HG03280 (cell line): ENCODE measurements around the gene FKBP6.
"Not testable (repeated sequence)": the region's sequence is repeated elsewhere in the genome, so short reads cannot be mapped to it uniquely, and the experiment has no call there.

Source experiments
- ATAC-seq: cut with Tn5 transposase; IDR thresholded peaks from one replicate; pipeline ENCODE4 v1.9.1; 2021; ENCODE audit warnings: mild to moderate bottlenecking, moderate library complexity; ENCODE audit not compliant: unreplicated experiment

Gene FKBP6, protein sequence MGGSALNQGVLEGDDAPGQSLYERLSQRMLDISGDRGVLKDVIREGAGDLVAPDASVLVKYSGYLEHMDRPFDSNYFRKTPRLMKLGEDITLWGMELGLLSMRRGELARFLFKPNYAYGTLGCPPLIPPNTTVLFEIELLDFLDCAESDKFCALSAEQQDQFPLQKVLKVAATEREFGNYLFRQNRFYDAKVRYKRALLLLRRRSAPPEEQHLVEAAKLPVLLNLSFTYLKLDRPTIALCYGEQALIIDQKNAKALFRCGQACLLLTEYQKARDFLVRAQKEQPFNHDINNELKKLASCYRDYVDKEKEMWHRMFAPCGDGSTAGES

DNA sequence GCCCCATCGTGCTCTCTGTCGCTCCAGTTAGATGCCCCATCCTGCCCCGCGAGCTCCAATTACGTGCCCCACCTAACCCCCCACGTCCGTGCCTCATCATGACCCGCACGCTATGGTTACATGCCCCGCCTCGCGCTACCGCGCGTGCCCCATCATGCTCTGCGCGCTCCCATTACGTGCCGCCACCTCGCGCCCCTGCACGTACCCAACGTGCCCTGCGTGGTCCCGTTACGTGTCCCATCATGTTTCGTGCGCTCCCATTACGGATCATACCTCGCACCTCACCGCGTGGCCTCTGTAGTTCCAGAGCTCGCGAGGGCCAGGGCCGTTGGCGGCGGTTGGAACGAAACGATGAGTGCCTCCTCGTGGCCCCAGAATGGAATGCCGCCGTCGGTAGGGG, at the start of gene FKBP6, which contains the start of gene TRIM50:
Gene FKBP6, plus strand, starts transcription at position 240 of the 400 bp plus-strand sequence. CDS start 268 bp downstream, outside the sequence.
Gene TRIM50, minus strand, starts transcription at position 161 of the 400 bp plus-strand sequence. CDS start 3,295 bp downstream, outside the sequence.
- not testable (repeated sequence) for ATAC-seq

DNA sequence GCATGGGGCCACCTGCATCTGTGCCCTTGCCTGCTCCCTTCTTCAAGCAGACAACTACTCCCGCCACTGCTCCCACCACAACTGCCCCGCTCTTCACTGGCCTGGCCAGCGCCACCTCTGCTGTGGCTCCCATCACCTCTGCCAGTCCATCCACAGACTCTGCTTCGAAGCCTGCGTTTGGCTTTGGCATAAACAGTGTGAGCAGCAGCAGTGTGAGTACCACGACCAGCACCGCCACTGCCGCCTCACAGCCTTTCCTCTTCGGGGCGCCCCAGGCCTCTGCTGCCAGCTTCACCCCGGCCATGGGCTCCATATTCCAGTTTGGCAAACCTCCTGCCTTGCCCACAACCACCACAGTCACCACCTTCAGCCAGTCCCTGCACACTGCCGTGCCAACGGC, 30.7 kb upstream of the FKBP6 start:
- ATAC-seq, result not testable (repeated sequence)

DNA sequence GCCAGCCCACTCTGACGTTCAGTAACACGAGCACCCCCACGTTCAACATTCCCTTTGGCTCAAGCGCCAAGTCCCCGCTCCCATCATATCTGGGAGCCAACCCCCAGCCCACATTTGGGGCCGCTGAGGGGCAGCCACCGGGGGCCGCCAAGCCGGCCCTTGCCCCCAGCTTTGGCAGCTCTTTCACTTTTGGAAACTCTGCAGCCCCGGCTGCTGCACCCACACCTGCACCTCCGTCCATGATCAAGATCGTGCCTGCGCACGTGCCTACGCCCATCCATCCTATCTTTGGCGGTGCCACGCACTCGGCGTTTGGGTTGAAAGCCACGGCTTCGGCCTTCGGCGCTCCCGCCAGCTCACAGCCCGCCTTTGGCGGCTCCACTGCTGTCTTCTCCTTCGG, 30.3 kb upstream of the FKBP6 start:
- ATAC-seq, result not testable (repeated sequence)

DNA sequence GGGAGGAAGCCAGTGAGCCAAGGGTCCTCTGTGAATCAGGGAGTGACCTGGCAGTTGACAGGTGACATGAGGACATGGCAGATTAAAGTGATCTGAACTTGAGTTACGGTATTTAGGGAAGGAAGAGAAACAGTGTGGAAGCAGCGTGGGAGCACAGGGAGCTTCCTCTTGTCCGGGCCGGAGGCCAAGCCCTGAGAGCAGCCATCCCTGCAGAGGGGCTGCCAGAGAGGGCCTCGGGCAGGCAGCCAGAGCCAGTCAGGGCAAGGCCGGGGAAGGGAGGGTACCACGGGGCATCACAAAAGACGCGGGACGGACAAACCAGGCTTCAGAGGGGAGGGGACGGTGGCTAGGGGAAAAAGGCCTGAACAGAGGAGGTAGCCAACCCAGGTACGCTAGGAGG, 28.1 kb upstream of the FKBP6 start:
- not testable (repeated sequence) for ATAC-seq

DNA sequence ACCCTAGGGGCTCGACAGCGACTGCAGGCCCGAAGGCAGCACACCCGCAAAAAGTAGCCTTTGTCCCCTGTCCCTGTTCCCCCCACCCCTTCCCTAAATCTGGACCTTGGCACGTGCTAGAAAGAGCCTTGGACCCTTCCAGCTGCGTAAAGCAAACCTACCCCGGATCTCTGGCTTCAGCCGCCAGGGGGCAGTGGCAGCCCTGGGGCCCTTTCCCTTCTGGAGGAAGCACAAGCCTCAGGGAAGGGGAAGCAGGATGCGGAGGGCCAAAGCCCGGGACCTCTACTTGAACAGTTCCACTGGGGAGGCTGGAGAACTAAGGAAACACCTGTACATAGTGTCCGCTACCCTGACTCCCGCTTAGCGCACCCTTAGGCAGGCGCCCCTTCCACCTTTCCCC, 26.9 kb upstream of the FKBP6 start:
- ATAC-seq, result not testable (repeated sequence)

DNA sequence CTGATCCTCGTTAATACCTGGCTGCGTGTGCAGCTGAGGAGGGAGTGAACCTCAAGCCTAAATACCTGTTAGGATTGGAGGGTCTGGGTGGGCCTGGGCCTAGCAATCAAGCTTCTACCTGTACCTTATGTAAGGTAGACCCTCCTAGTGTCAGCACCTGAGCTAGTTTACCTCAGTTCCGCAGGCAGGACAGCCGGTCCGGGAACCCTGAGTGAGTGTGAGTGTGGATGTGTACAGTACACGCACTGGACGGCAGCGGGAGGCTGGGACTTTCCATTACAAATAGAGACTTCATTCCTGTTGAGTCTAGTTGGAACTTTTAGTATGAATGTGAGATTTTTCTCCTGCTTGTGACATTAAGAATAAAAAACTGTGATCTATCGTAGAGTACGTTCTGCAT, 25.1 kb upstream of the FKBP6 start:
- not testable (repeated sequence) for ATAC-seq

DNA sequence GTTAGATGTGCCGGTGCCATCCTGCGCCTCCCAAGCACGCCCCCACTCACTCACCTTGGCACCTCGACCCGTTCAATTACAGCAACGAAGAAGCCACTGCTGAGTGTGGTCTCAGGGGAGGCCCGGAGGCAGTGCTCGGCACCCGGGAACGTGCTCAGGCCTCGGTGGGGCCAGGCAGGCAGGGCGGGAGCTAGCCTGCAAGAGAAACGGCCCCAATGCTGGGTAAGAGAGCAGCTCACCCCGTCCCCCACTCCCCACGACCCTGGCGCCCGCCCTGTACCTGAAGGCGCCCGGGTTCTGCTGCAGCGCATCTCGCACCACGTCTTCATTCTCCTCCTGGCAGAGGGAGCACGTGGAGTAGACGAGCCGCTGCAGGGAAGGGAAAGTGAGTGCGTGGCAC, 24.4 kb upstream of the FKBP6 start:
- ATAC-seq, result no peak

DNA sequence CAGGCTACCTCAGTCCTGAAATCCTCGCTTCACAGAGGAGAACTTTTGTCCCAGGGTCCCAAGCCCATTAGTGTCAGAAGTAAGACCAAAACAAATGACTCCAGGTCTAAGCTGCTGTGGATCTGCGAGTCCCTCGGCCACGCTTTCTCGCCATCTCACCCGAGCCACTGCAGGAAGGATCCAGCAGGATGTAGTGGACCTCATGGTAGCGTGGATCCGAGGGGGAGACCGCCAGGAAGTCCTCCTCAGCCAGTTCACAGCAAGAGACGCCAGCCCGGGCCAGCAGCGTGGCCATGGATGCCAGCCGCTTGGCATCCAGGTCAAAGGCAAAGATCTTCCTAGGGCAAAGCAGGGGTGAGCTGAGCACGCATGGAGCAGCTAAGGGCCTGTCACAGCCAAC, 23.9 kb upstream of the FKBP6 start:
- ATAC-seq, result no peak

DNA sequence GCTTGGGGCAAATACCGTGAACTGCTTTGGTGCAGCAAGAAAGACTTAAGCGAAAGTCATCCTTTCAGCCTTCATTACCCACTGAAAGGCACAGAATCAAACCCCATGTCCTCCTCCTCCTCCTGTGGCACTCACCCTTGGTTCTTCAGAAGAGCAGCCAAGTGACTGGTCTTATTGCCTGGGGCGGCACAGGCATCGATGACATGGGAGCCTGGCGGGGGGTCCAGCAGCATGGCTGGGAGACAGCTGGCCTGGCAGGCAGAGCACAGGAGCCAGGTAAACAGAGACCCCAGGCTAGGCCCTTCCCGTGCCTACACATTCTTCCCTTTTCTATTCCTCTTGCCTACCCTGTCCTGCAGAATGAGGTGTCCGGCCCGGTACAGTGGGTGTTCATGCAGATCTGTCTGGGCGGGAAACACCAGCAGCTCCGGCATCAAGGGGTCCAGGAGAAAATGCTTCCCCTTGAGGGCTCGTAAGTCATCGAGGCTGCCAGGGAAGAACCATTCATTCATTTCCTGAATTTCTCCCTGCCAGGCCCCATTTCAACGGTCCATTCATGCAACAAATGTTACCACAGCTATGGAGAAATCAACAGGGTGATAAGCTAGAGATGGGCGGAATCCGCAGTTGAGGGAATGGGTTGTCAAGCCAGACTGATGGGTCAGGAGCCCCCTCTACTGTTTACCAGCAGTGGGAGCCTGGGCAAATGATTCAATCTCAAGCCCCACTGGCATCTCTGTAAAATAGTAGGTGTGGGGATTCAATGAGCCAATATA, 23.2 kb upstream of the FKBP6 start:
- ATAC-seq, result not testable (repeated sequence)

DNA sequence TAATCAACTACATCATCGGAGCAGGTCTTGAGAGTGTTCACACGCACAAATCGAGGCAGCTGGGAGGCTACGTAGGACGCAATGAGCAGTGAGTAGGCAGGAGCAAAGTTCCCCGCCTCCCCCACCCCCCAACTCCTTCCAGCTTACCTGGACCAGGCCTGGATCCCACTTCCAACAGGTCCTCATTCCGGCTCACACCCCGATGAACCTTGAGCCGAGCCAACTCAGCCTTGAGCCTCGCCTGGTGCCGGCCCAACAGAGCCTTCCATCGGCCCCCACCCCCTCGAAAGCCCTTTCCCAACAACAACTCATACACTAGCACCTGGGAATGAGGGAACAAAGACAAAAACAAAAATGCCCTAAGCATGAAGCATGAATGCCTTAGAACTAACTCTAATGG, 20.5 kb upstream of the FKBP6 start:
- ATAC-seq, result no peak

DNA sequence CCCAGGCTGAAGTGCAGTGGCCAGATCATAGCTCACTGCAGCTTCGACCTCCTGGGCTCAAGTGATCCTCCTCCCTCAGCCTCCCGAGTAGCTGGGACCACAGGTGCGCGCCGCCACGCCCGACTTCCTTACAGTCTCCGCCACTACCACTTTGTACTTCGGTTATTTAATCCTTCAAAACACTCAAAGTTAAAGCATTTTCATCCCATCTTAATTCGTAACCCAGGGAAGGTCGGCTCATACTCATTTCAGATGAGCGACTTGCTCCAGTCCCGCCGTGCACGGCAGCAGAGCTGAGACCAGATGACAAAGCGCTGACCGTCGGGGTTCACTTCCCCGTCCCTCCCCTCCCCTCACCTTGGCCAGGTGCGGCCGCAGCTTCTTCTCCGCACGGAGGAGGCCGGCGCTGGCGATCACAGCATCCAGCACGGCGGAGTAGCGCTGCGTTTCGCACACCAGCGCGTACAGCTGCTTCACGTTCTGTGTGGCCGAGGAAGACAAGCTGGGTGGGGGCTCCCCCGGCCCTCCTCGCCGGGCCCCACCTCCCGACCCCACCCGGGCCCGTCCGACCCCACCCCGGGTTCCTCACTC, 19.8 kb upstream of the FKBP6 start:
- peak; percentile 53 for ATAC-seq

DNA sequence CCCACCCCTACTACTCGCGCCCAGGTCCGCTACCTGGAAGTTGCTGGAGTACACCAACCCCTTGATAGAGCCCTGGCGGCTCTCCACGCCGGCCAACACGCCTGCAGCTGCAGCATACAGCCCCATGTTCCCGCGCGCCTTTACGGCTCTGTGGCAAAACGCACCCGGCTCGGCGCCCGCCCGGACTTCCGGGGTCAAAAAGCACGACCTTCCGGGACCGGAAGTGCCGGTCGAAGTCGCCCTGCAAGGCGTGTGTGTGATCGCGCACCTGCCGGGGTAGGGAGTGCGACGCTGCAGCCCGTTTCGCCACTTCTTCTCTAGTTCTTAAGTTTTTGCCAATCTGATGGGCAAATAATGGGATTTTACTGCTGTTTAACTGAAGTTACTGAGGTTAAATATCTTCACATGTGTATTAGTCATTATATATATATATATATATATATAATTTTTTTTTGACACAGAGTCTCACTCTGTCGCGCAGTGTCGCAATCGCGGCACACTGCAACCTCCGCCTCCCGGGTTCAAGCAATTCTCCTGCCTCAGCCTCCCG, 19.2 kb upstream of the FKBP6 start, which contains the start of gene NSUN5:
Gene NSUN5, minus strand, starts transcription at position 162 of the 550 bp plus-strand sequence. Its CDS starts 36 bp downstream, at position 126.
- ATAC-seq, result peak; percentile 86

DNA sequence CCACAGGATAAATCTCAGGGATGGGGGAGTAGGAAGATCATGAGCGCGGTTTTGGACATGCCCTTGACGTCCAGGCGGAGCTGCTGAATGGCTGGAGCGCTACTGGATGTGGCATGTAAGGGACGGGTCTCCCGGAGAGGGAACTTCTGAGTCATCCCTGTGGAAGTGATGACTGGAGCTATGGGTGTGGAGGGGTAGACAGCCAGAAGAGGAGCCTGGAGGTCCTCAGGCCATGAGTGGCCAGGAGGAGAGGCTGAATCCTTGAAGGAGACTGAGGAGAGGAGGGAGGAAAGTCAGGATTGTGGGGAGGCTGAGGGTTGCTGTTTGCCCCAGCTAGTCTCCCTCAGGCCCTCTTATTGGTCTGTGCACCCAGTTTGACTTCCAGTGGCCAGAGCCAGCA, 16.5 kb upstream of the FKBP6 start:
- ATAC-seq, result not testable (repeated sequence)

DNA sequence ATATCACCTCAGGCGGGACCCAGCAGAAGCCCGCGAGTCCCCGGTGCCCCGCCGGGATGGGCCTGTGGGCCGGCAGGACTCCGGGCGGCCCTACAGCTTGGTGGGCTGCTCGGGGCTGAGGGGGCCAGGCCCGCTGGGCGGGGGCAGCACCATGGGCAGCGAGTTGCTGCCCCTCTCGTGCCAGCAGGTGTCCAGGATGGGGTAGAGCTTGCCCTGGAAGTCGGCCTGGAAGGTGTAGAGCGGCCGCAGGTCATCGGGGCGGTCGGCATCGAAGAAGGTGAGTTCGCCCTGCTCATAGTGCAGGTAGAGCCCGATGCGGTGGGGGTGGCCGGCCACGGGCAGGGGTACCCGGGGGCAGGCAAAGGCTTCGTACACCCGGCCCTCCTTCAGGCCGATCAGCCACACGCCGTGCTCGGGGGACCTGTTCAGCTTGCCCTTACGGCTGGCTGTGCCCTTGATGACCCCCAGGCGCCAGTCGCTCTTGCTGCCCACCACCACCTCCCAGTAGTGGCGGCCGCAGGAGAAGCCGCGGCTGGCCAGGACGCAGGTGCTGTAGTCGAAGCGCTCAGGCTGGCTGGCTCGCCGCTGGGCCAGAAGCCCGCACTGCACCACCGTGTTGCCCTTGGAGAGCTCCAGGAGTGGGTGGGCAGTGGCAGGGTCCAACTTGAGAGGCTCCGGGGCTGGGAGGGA, 15.0 kb upstream of the FKBP6 start:
- ATAC-seq, result no peak

DNA sequence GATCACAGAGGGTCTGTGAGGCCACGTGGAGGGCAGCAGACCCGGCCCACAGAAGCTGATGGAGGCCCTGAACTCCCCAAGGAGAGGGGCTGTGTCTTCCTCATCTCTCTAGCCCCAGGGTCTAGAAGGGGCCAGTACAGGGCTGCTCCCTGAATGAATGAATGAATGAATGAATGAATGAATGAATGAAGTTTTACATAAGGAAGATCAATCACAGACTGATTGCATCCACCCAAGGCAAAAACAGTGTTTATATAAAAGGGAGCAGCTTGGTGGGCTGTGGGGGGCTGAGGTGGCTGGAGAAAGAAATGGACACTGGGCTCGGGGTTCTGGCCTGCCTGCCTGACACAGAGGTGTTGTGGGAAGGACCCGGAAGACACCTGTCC, 14.4 kb upstream of the FKBP6 start:
- no peak for ATAC-seq

DNA sequence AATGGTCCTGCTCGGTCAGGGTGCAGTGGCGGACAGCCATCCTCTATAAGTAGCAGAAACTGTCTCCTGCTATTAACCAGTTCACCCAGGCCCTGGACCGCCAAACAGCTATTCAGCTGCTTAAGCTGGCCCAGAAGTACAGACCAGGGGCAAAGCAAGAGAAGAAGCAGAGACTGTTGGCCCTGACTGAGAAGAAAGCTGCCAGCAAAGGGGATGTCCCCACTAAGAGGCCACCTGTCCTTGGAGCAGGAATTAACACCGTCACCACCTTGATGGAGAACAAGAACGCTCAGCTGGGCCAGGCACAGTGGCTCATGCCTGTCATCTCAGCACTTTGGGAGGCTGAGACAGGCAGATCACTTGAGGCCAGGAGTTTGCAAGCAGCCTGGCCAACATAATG, 13.7 kb upstream of the FKBP6 start:
- no peak for ATAC-seq

DNA sequence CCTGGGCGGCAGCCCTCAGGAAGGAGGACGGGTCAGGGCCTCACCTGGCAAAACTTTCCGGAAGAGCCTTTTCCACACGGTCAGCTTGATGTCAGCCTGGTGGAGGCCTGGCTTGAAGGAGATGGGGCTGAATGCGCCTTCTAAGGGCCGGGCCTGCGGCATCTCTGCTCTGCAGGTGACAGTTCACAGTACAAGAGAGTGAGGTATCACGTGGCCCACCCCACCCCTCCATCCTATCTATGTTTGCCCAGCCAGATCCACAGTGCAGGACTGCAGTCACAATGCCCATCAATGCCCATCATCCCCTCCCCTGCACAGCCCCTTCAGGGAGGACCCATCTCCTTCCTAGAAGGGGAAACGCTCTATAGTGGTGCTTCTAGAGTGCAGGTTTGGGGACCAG, 11.4 kb upstream of the FKBP6 start:
- no peak for ATAC-seq

DNA sequence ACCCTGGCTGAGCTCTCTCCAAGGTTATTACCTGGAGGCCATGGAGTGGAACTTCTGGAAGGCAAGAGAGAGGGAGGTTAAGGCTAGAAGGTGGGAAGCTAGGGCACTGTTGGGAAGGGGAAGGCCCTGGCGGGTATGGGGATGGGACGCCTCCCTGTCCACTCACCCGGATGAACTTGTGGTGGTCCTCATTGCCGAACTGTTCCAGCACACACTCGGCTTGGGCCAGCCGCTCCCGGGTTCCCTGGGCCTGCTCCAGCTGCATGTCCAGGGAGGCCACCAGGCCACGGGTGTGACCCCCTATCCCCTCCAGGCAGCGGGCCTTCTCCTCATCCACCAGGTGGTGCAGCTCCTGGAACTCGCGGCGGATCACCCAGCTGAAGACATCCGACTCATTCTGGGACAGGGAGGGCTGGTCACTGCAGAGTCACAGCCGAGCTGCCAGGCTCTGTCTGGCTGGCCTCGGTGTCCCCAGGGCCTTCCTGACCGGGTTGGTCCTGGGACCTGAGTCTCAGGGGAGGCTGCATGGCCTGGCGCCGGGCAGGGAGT, 9.2 kb upstream of the FKBP6 start:
- not testable (repeated sequence) for ATAC-seq

DNA sequence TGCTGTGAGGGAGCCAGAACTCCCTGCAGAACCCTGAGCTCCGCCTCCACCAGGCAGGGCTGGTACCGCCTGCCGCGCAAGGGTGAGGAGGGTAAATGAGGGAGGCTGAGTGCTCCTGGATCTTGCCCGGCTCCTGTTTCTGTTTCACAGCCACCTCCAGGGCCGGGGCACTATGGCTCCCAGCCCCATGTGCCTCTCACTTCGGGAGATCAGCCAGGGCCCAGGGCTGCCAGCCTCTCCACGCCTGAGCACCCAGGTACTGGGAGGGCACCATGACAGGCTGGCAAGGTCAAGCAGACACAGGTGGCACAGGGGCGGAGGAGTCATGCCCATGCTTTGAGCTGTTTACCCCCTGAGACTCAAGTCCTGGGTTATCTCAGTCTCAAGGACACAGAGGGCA, 8.4 kb upstream of the FKBP6 start:
- ATAC-seq, result not testable (repeated sequence)

DNA sequence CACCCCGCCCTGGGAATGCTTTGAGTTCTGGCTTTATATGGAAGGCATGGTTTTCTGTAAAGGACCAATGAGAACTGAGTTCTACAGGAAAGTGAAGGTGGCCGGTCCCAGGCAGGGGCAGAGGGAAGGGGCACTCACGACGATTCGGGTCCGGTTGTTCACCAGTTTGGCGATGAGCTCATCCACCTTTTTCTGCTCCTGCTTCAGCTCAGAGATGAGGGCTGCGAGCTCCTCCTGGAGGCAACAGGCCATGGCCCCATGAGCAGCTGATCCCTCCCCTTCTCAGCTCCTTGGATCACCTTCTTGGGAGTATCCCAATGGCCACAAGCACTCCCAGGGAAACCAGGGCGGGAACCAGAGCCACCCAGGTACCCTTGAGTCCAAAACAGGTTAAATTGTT, 8.0 kb upstream of the FKBP6 start:
- not testable (repeated sequence) for ATAC-seq
